Spleen (tissue), 7 donors: ENCODE results near the gene TMCC1.

Experiments used
- POLR2A ChIP-seq, 3 donors: fragments of 450-650 bp; IDR thresholded peaks; one replicate each; pipeline ENCODE4 v1.5.1; 2017; ENCODE audit warnings: antibody characterized with exemption in 3 of 3, mild to moderate bottlenecking in 1 of 3
- POLR2AphosphoS5 ChIP-seq, 3 donors: sonication (generic); formaldehyde crosslinking; IDR thresholded peaks; one replicate each; pipeline ENCODE4 v1.5.1; 2017; ENCODE audit warnings: antibody characterized with exemption in 3 of 3
- TF ChIP-seq, protein P1 (sequence below), 11 experiments: fragments of 200-600 bp in 7 of 11; fragments of 450-650 bp in 4 of 11; sonication (generic) in 4 of 11; IDR thresholded peaks in 8 of 11; conservative IDR thresholded peaks in 3 of 11; 1 replicate in 7 of 11; 2 replicates in 4 of 11; pipeline versions ENCODE4 v1.4.0 to v1.8.0; 2016 to 2021; ENCODE audit warnings: antibody characterized with exemption in 11 of 11, inconsistent platforms in 4 of 11, mild to moderate bottlenecking in 1 of 11
- donor health status: DM: no; HTN: no; CAD: no; lungs with moderate emphysema.
- donor health status: DM: no; HTN: no; CAD: no.
- donor health status: DM: no; HTN: no; CAD: no.

DNA sequence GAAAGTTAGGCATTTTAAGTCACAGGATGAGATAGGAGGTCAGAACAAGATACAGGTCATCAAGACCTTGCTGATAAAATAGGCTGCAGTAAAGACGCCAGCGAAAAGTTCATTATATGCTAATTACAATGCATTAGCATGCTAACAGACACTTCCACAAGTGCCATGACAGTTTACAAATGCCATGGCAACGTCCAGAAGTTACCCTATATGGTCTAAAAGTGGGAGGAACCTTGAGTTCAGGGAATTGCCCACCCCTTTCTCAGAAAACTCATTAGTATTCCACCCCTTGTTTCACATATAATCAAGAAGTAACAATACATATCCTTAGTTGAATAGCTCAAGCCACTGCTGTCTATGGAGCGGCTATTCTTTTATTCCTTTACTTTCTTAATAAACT lies 194.3 kb downstream of the TMCC1 start:
- TF ChIP-seq, protein P1, sequence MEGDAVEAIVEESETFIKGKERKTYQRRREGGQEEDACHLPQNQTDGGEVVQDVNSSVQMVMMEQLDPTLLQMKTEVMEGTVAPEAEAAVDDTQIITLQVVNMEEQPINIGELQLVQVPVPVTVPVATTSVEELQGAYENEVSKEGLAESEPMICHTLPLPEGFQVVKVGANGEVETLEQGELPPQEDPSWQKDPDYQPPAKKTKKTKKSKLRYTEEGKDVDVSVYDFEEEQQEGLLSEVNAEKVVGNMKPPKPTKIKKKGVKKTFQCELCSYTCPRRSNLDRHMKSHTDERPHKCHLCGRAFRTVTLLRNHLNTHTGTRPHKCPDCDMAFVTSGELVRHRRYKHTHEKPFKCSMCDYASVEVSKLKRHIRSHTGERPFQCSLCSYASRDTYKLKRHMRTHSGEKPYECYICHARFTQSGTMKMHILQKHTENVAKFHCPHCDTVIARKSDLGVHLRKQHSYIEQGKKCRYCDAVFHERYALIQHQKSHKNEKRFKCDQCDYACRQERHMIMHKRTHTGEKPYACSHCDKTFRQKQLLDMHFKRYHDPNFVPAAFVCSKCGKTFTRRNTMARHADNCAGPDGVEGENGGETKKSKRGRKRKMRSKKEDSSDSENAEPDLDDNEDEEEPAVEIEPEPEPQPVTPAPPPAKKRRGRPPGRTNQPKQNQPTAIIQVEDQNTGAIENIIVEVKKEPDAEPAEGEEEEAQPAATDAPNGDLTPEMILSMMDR (IDR thresholded peaks at IDR 0.05 in 8 of 11, conservative IDR thresholded peaks at IDR 0.05 in 3 of 11) = no peak
- no peak for TF ChIP-seq POLR2AphosphoS5 (IDR thresholded peaks at IDR 0.05)
- no peak for TF ChIP-seq POLR2A (IDR thresholded peaks at IDR 0.05)
